GM21723 (cell line): Measurements from ENCODE around the gene THSD7B.
"Not testable (repeated sequence)": the region's sequence is repeated elsewhere in the genome, so short reads cannot be mapped to it uniquely, and the experiment has no call there.

Experiments
- ATAC-seq: cut with Tn5 transposase; IDR thresholded peaks from one replicate; pipeline ENCODE4 v1.9.1; 2021; ENCODE audit warnings: mild to moderate bottlenecking, moderate library complexity; ENCODE audit not compliant: unreplicated experiment

THSD7B gene

GRCh38 chr2:137232076-137232475 is 466.7 kb downstream of the THSD7B start:
- no peak for ATAC-seq

- no peak for ATAC-seq
These were observed 467.7 kb downstream of the THSD7B start for GRCh38 chr2:137233091-137233490.

GRCh38 chr2:137237055-137237454 is 471.7 kb downstream of the THSD7B start:
- no peak for ATAC-seq

- ATAC-seq: no peak
These were observed 472.7 kb downstream of the THSD7B start for GRCh38 chr2:137238065-137238464.

- ATAC-seq: no peak
These were observed 484.3 kb downstream of the THSD7B start for GRCh38 chr2:137249463-137250130.

- ATAC-seq: no peak
These were observed 485.1 kb downstream of the THSD7B start for GRCh38 chr2:137250401-137250800.

- ATAC-seq: no peak
These were observed 485.7 kb downstream of the THSD7B start for GRCh38 chr2:137251045-137251444.

GRCh38 chr2:137252934-137253333 is 487.6 kb downstream of the THSD7B start:
- ATAC-seq: no peak

GRCh38 chr2:137254052-137254451 is 488.7 kb downstream of the THSD7B start:
- ATAC-seq: no peak

GRCh38 chr2:137255345-137255744 is 490.0 kb downstream of the THSD7B start:
- no peak for ATAC-seq

- ATAC-seq: no peak
These were observed 490.6 kb downstream of the THSD7B start for GRCh38 chr2:137255990-137256389.

GRCh38 chr2:137261881-137262585 is 496.7 kb downstream of the THSD7B start:
- ATAC-seq: no peak

- no peak for ATAC-seq
These were observed 497.2 kb downstream of the THSD7B start for GRCh38 chr2:137262594-137262993.

GRCh38 chr2:137287913-137288639 is 522.7 kb downstream of the THSD7B start:
- ATAC-seq: no peak

GRCh38 chr2:137291836-137292570 is 526.7 kb downstream of the THSD7B start:
- no peak for ATAC-seq

- ATAC-seq: no peak
These were observed 533.0 kb downstream of the THSD7B start for GRCh38 chr2:137298377-137298776.

- ATAC-seq: no peak
These were observed 535.6 kb downstream of the THSD7B start for GRCh38 chr2:137300987-137301386.

GRCh38 chr2:137302957-137303356 is 537.6 kb downstream of the THSD7B start:
- ATAC-seq: no peak

GRCh38 chr2:137316075-137316474 is 550.7 kb downstream of the THSD7B start:
- ATAC-seq: no peak

- ATAC-seq: no peak
These were observed 556.2 kb downstream of the THSD7B start for GRCh38 chr2:137321566-137321965.

GRCh38 chr2:137331562-137331961 is 566.2 kb downstream of the THSD7B start:
- not testable (repeated sequence) for ATAC-seq
